Measurements from ENCODE around the gene BUD23.
A peak's percentile ranks its signal among the peaks of the same experiment; 100 is the strongest.
"Not testable (repeated sequence)": the region's sequence is repeated elsewhere in the genome, so short reads cannot be mapped to it uniquely, and the experiment has no call there.

Gene BUD23

DNA sequence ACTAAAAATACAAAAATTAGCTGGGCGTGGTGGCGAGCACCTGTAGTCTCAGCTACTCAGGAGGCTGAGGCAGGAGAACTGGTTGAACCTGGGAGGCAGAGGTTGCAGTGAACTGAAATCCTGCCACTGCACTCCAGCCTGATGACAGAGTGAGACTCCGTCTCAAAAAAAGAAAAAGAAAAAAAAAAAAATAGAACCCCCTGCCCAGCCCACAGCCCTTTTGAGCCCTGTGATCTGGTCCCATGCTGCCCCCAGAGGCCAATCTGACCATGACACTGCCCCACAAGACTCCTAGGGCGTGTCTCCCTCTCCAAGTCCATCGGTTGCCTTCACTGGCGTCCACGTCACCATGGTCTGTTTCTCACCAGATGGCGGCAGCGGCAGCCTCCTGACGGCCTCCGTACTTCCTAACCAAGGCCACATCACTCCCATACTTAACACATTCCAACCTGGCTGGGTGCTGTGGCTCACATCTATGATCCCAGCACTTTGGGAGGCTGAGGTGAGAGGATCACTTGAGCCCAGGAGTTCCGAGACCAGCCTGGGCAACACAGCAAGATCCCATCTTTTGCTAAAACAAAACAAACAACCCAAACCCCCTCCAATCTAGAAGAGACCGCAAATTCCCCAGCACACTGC, 18.1 kb downstream of the BUD23 start:
- peak; percentile 37 for DNase-seq (ENCODE audit: low spot score)

DNA sequence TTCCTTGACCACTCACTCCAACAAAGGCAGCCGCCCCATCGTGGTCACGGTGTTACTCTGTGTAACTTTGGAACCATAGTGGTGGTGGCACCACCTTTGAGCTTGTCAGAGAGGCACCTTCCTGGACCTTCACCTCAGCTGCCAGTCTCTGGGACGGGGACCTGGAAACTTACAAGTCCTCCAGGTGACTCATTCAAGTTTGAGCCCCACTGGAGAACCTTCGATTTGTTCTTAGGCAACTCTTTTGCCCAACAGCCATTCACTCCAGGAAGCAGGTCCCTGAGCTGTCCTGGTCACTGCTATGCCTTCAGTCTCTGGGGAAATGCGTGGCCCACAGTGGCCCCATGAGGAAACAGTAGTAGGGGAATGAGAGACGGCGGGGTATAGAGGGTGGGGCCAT, 18.8 kb downstream of the BUD23 start:
- DNase-seq (ENCODE audit: low spot score), result no peak

DNA sequence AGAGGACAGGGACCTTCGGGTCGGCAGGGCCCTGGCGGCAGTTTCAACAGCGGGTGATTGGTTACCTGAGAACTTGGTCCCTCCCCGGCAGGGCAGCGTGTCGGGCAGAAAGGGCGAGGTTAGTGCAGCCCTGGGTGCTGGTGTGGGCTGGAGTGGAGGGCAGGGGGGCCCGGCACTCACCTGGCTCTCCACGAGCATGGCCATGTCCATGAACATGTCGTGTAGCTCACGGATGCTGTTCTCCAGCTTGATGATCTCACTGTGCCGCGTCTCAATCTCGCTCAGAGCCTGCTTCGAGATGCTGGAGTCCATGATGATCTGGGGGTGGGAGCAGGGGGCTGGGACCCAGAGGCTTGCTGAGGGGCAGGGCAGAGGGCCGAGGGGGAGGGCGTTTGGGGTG, 19.3 kb downstream of the BUD23 start:
- no peak for DNase-seq (ENCODE audit: low spot score)

DNA sequence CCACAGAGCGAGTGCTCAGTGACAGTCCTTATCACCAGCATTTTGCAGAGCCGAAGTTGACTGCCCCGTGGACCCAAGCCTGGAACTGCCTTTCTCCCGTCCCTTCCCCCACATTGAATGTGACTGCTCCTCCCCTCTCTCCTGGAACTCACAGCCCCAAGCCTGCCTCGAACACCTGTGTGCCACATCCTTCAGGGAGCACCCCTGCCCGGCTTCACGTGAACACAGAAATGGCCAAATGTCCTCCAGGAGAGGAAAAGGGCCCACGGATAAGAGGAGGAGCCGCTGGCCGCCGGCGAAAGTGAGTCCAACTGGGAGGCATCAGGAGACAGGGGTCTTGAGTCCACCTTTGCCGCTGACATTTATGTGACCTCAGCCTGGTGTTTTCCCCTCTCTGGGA, 19.8 kb downstream of the BUD23 start:
- no peak for DNase-seq (ENCODE audit: low spot score)

DNA sequence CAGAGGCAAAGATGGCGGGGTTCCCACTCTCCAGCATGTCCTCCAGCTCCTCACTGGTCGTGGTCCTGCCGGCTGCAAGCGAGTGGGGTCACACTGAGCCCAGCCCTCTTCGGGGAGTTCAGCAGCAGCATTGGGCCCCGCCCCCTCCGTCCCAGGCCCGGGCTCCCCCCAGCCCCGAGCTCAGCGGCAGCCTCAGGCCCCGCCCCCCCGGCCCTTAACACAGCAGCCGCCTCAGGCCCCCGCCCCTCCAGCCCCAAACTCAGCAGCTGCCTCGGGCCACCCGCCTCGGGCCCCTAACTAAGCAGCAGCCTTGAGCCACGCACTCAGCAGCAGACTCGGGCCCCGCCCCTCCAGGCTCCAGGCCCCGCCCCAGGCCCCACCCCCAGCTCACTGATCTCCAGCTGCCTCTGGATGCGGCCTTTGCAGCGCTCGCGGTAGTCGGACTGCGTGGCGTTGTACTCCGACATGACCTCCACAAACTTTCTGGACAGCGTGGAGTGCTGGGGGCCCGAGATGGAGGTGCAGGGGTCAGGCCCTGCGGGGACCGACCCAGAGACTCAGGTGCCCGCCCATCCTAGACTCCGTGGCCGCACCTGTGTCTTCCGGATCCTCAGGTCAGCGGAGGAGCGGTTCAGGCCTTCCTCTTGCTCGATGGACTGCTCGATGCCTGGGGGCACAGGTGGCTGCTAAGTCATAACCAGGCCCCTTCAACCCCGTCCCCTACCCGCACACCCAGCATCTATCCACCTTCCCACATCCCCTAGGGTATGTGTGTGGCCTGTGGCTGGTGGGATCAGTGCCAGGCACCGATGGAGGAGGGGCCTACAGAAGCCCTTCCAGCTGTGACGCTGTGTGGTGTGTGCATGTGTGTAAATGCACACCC, 20.6 kb downstream of the BUD23 start:
- no peak for DNase-seq (ENCODE audit: low spot score)

DNA sequence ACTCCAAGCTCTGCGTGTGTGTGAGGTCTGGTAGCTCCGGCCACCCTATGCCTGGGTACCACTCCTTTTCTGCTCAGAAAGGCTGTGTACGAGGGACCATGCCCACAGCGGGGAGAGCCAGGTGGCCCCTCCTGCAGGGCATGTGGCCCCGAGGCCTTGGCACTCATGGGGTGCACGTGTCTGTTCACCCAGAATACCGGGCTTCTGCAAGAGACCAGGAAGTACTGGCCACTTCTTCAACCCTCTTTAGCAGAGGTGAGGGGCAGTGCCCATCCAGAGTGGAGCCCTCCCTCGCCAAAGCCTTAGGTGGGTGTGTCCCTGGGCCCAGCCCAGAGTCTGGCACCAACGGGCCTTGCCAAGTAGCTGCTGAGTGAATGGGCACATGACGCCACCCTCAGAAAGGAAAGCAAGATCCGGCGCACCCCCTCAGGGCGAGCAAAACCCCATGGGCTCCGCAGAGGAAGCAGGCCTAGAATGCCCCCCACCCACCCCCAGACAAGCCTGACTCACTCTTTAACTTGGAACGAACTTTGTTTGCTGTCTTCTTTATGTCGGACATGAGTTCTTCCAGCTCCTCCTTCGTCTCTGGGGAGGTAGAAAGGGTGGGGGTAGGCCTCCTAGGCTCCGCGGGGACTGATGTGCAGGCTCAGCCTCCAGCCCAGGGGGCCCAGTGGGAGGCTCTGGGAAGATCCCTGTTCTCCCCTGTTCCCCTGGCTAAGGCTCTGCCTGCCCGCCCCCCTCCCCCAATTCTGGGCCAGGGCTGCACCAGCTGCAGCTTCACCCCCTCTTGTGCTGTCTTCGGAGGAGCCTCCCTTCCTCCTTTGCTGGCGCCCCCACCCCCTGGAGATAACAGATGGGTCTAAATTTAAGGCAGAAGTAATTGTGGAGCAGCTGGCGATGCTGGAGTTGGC, 21.5 kb downstream of the BUD23 start:
- no peak for DNase-seq (ENCODE audit: low spot score)

DNA sequence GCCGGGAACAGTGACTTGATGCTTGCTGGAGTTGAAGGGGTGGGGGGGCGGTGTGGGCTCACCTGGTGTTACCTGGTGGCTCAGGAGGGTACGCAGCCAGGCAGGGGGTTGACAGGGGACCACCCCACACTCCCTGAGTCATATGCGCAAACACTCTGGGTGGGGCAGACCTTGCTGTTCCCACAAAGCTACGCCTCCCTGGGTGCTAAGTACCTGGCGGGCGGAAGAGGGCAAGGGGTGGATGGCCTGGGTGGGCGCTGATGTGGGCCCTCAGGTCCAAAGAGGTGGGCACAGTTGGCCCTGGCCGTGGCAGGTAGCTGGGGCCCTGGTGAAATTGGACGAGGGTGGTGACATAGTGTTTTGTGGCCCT, 22.1 kb downstream of the BUD23 start:
- DNase-seq (ENCODE audit: low spot score), result no peak

DNA sequence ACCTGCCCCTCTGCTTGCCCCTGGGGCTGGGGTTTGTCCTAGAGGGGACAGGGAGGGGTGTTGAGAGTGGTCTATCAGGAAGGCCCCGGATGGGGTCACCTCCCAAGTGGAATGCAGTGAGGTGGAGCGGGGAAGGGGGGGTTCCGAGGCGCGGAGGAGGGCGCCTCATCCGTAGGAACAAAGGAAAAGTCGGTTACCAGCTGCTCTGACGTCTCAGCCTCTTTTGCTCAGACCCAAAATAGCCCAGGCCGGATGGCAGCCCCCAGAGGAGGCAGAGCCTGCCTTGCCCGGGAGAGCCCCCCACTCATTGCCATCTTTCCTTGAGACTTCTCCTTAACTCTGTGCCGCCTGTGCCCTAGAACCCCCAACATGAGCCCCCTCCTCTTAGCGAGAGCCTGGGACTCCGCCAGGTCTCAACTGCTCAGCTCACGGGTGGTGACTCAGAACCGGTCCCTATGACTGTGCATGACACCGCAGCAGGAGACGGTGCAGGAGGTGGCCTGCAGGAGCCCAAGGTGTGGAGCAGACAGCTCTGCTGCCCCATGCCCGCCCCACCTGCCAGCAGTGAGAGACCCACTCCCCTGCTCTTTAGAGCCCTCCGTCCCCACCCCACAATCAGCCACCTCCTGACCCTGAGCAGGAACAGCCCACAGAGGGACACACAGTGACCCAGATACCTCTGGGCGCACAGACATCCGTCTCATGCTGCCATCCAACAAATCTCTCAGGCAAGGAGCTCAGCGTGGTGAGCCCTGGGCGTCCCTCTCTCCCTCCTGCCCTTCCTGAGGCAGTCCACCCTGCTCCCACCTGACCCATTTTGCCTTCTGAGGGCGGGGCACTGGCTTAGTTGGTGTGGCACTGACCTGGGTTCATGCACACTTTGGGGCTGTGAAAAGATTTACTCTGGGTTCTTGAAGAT, 23.0 kb downstream of the BUD23 start:
- DNase-seq (ENCODE audit: low spot score), result no peak

DNA sequence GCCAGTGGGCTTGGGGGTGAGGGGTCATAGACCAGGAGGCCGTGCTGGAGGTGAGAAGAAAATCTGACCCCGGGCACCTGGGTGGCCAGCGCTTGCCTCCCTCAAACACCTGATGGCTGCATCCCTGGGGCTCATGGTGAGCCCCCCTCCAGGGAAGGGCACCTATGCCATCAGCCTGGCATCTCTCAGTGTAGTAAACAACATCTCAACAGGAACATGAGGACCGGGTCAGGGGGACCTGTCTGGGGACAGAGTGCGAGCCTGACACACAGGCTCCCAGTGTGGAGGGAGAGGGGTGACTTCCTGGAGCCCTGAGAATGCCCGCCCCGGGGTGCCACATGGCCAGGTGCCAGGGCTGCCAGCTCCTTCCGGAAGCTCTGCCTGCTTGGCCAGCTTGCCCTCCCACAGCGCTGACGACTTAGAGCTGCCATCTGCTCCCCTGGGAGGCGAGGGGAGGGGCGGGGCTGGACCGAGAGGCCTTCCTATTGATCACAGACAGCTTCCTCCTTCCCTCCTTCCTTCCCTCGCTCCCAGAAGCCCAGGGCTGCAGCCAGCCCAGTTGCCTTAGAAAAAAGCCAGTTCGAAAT, 23.7 kb downstream of the BUD23 start:
- DNase-seq (ENCODE audit: low spot score), result no peak

DNA sequence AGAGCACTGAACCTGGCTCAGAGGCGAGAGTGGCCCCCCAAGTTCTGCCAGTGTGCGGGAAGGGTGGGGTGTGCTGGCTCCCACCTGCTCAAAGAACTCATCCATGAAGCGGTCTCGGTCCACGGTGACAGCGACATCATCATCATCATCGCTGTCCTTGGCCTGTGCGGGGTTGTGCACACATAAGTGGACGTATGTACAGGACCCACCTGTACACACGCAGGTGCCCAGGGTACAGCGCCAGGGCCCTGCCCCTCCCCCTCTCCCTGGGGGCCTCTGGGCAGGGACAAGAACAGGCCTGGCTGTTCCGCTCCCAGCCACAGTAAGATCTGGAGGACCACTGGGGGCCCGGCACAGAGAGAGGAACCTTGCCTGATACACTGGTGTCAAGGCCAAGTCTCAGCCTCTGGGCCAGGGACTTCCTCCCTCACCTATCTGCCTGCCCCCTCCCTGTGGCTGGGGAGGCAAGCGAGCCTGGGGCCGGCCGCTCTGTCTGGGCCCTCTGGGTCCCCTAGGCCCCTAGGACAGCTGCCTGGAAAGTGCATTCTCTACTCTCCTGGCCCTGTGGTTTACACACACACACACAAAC, 25.7 kb downstream of the BUD23 start:
- no peak for DNase-seq (ENCODE audit: low spot score)

DNA sequence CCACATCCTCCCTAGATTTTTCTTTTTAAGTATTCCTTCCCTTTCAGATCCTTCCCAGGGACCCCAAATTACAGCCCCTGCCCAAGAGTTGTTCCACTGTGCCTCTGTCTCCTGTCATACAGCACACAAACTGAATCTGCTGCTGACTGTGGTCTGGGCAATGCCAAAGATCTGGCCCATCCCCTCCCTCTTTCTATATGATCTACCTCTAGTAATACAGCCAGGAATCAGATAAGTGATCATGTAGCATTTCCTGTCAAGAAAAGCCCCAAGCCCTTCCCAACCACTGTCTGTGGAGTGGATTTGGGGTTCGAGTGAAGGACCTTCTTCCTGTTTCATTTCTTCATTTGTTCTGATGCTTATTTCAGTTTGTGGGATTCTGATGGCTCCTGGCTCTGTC, 29.4 kb downstream of the BUD23 start:
- no peak for DNase-seq (ENCODE audit: low spot score)

DNA sequence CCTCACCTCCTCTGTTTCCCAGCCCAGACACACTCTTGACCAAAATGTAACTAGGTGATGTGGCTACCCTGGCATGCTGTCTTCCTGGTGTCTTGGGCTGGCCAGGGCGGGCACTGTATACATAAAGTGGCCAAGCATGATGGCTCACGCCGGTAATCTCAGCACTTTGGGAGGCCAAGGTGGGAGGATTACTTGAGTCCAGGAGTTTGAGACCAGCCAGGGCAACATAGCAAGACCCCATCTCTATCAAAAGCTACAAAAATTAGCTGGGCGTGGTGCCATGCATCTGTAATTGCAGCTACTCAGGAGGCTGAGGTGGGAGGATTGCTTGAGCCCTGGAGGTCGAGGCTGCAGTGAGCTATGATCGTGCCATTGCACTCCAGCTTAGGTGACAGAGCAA, 29.9 kb downstream of the BUD23 start:
- not testable (repeated sequence) for DNase-seq (ENCODE audit: low spot score)

DNA sequence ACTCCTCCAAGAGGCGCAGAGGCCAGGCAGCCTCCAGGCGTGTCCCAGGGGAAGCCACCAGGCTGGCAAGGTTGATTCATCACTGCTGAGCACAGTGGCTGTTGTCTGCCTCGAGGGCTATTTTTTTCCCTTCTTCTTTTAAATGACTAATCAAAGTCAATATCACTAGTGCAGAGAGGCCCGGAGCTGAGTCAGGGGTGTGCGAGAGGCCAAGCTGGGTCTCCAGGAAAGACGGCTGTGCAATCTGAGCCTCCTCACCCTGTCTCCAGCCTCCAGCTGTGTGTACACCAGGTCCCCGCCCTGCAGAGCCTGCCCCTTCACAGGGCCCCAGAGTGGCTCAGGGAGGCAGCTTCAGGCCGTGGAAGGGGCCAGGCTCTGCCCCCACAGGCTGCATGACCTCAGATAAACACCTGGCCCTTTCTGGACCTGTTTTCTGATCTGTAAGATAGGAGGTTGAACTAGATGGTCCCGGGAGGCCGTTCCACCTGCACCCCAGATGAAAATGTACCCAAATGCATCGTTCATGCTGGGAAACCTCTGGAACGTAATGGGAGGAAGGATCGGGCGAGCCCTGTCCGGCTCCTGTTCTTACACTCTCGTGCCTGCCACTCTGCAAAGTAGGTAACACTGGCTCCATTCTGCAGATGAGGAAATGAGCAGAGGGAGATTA, 32.4 kb downstream of the BUD23 start:
- DNase-seq (ENCODE audit: low spot score), result peak; percentile 73

DNA sequence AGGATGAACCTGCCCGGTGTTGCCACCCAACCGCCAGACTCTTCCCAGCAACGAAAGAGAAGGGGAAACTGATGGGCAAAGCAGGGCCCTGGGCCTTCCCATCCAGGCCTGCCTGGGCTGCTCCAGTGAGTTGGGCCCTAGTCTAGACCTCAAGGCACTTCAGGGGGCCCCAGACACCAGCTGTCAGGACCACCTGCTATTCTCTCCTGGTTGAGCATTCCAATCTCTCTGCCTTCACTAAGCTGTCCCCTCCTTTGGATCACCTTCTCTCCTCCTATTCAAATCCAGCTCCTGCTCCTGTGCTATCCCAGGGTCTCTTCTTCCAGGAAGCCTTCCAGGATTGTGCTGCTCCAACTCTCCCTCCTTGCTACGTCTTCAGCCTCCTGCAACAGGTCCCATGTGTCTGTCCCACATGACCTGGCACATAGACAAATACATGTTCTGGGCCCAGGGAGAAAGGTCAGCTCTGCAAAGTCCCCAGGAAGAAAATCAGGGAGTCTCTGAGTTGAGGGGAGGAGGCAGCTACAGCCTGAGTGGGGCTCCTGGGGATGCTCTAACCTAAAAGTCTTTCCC, 33.0 kb downstream of the BUD23 start:
- DNase-seq (ENCODE audit: low spot score), result no peak

DNA sequence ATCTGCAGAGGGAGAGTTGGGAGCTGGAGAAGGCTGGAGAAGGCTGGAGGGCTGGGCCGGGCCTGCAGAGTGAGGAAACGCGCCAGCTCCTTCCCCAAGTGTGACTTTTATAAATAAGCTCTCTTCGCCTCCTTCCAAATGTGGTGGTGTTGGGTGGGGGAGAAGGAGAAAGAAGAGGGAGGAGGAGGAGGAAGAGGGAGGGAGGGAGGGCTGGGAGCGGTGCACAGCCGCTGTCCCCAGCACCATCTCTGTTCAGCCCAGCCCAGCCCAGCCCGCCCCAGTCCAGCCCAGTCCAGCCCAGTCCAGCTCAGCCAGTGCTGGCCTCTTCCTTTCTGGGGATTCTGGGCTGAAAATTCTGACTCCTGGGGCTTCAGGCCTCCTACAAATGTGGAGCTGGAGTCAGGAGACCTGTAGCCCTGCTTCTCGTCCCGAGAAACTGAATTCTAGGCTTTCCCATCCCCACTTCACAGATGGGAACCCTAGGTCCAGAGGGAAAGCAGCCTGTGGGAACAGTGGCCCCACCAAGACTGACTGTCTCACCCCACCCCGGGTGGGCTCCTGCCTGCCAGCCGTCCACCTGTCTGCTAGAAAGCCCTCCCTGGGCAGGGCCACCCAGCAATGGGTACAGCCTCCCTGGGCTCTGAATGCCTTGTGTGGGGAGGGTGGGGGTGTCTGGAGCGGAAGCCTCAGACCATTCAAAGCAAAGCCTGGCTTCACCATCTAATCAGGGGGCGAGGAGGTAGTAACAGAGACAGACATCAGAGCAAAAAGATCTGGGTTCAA, 33.8 kb downstream of the BUD23 start:
- no peak for DNase-seq (ENCODE audit: low spot score)

DNA sequence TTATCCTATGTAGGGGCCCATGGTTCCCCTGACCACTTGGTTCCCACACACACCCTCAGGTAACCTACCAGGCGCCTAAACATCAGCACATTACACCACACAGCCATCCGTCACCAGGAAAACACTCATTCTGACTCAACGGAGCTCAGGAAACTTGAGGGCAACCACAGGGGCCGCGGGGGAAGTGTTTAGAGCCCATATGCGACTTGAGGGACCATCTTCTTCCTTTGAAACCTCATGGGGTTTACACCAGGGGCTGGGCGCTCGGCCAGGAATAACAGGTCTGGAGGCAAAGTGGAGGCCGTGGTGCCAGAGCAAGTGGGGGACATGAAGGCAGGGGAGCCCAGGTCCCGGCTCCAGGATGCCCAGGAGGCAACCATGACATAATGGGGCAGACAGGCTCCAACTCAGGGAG, 34.6 kb downstream of the BUD23 start:
- DNase-seq (ENCODE audit: low spot score), result no peak

DNA sequence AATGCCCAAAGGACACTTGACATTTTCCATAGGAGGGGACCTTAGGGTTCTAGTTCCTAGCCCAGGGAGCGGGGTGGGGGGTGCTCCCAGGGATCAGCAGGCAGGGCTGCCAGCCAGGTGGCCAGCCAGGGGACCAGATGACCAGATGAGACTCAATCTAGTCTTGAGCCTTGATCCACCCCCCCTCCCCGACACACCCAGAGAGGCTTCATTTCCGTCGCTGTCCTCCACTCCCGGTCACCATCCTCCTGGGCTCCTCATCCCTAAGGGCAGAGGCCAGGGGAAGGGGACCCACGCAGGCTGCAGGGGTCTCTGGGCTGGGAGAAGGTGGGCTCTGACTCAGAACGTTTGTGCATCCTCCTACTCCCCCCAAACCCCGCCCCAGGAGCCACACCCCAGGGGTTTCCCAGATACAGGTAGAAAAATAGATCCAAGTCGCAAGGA, 35.1 kb downstream of the BUD23 start:
- no peak for DNase-seq (ENCODE audit: low spot score)

DNA sequence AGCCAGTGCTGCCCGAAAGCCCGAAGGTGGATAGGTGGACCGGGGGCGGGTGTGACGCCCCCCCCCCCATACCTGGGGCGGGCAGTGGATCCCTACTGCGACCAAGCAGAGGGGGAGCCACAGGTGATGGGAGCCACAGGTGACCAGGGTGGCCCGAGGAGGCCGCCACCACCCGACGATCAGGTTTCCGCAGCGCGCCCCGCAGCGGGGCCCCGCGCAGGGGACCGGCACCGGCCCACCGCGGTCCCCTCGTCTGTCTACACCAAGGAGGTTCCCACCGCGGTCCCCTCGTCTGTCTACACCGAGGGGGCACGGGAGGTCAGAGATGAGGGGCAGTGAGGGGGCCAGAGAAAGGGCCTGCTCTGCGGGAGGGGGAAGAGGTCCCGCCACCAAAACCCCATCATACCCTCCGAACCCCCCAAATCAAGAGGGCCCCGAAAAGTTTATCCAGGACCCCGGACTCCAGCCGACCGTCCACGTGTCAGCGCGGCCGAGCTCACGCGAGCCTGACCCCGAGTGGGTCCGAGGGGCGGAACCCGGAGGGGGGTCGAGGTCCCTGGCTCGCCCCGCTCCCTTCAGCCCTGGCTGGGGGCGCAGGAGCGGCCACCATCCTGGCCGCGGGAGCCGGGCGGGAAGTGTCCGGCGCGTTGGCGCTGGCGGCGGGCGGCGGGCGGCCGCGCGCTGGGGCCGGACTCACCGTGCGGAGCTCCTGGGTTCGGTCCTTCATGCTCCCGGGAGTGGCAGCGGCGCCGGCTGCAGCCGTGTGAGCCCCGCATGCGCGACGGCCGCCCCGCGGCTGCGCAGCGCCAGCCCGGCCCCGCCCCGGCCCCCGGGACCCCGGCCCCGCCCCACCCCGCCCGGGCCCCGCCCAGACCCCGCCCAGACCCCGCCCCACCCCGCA, 35.8 kb downstream of the BUD23 start, which contains the start of gene STX1A:
Gene STX1A, minus strand, starts transcription at position 765 of the 901 bp plus-strand sequence. Its CDS starts 38 bp downstream, at position 727.
- DNase-seq (ENCODE audit: low spot score), result peak; percentile 87
